Subcutaneous abdominal adipose tissue (tissue), 5 donors: Measurements from ENCODE around the gene HBEGF.
A peak's percentile ranks its signal among the peaks of the same experiment; 100 is the strongest.

Source experiments
- H3K27ac ChIP-seq: one replicate; pipeline ENCODE4 v1.7.0; 2013; ENCODE audit warnings: low read depth, mild to moderate bottlenecking, inconsistent platforms, low read length, moderate library complexity
- H3K27me3 ChIP-seq, 5 donors: one replicate each; pipeline ENCODE4 v1.7.0; 2013; ENCODE audit warnings: low read length in 5 of 5, inconsistent platforms in 1 of 5; ENCODE audit not compliant: control insufficient read depth in 5 of 5, insufficient read depth in 4 of 5
- H3K36me3 ChIP-seq, 5 donors: one replicate each; pipeline ENCODE4 v1.7.0; 2013; ENCODE audit warnings: low read length in 5 of 5; ENCODE audit not compliant: control insufficient read depth in 5 of 5, insufficient read depth in 5 of 5
- H3K4me1 ChIP-seq, 5 donors: one replicate each; pipeline ENCODE4 v1.7.0; 2013; ENCODE audit warnings: low read length in 5 of 5, mild to moderate bottlenecking in 3 of 5, moderate library complexity in 1 of 5; ENCODE audit not compliant: control insufficient read depth in 5 of 5, insufficient read depth in 5 of 5
- H3K4me3 ChIP-seq, 5 donors: one replicate each; pipeline ENCODE4 v1.7.0; 2013; ENCODE audit warnings: low read length in 5 of 5, low read depth in 1 of 5
- H3K9ac ChIP-seq, 5 donors: one replicate each; pipeline ENCODE4 v1.7.0; 2013; ENCODE audit warnings: low read length in 5 of 5, mild to moderate bottlenecking in 4 of 5, moderate library complexity in 3 of 5
- H3K9me3 ChIP-seq, 5 donors: one replicate each; pipeline ENCODE4 v1.7.0; 2013; ENCODE audit warnings: low read length in 5 of 5; ENCODE audit not compliant: control insufficient read depth in 5 of 5
- donor health status: healthy.
- donor health status: healthy.
- donor health status: healthy.
- donor health status: healthy.
- donor health status: healthy.

HBEGF gene

GRCh38 chr5:140346348-140347221 lies at the start of gene HBEGF:
TSS of gene HBEGF (minus strand) at chr5:140346603. CDS start at chr5:140346328, 275 bp downstream.
- Histone ChIP-seq H3K27me3 (no peaks in the 10 kb centered on the region), H3K4me1 (peaks cover 11 to 60% (median 55%) of the 10 kb centered on the region in 5 donors), H3K9ac (peak within 1 kb of the TSS; percentile 52 to 84 (median 73)), H3K36me3 (peaks cover 0 to 10% (median 6%) of the 10 kb centered on the region in 5 donors), H3K4me3 (peak within 1 kb of the TSS; percentile 70 to 87 (median 80)), H3K9me3 (no peaks in the 10 kb centered on the region), H3K27ac (peak within 1 kb of the TSS; percentile 74)

GRCh38 chr5:140393738-140394137 lies 47.3 kb upstream of the HBEGF start:
- no peak overlapping the region for H3K4me3 ChIP-seq
- H3K4me1 ChIP-seq, result peaks cover 0 to 9% (median 9%) of the 10 kb centered on the region in 5 donors
- H3K9ac ChIP-seq, result no peak overlapping the region
- no peaks in the 10 kb centered on the region for H3K9me3 ChIP-seq
- H3K36me3 ChIP-seq, result peaks cover 0 to 3% (median 0%) of the 10 kb centered on the region in 5 donors
- H3K27me3 ChIP-seq, result no peaks in the 10 kb centered on the region
- H3K27ac ChIP-seq, result no peak overlapping the region

GRCh38 chr5:140391732-140392131 lies 45.3 kb upstream of the HBEGF start:
- H3K4me3 ChIP-seq, result no peak overlapping the region
- peaks cover 0 to 3% (median 0%) of the 10 kb centered on the region in 5 donors for H3K36me3 ChIP-seq
- H3K9ac ChIP-seq, result no peak overlapping the region
- no peaks in the 10 kb centered on the region for H3K9me3 ChIP-seq
- peaks cover 0 to 9% (median 9%) of the 10 kb centered on the region in 5 donors for H3K4me1 ChIP-seq
- H3K27me3 ChIP-seq, result no peaks in the 10 kb centered on the region
- no peak overlapping the region for H3K27ac ChIP-seq

- Histone ChIP-seq H3K36me3 (peaks cover 0 to 3% (median 0%) of the 10 kb centered on the region in 5 donors), H3K4me1 (peaks cover 0 to 9% (median 9%) of the 10 kb centered on the region in 5 donors), H3K9ac (no peak overlapping the region), H3K4me3 (no peak overlapping the region), H3K27me3 (no peaks in the 10 kb centered on the region), H3K27ac (peak overlapping the region; percentile 16), H3K9me3 (no peaks in the 10 kb centered on the region)
These were observed 44.9 kb upstream of the HBEGF start for GRCh38 chr5:140391312-140391711.

GRCh38 chr5:140388052-140388451 lies 41.6 kb upstream of the HBEGF start:
- Histone ChIP-seq H3K27me3 (no peaks in the 10 kb centered on the region), H3K4me3 (no peak overlapping the region)

GRCh38 chr5:140383300-140383699 lies 36.9 kb upstream of the HBEGF start:
- Histone ChIP-seq H3K36me3 (no peaks in the 10 kb centered on the region), H3K9me3 (no peaks in the 10 kb centered on the region), H3K4me1 (no peaks in the 10 kb centered on the region), H3K27ac (no peak overlapping the region), H3K9ac (no peak overlapping the region), H3K27me3 (no peaks in the 10 kb centered on the region), H3K4me3 (no peak overlapping the region)

More at GRCh38 chr5:140388052-140388451, 41.6 kb upstream of the HBEGF start:
- Histone ChIP-seq H3K4me1 (peaks cover 0 to 9% (median 9%) of the 10 kb centered on the region in 5 donors), H3K36me3 (peaks cover 0 to 3% (median 0%) of the 10 kb centered on the region in 5 donors), H3K9ac (no peak overlapping the region), H3K9me3 (no peaks in the 10 kb centered on the region), H3K27ac (no peak overlapping the region)

GRCh38 chr5:140382866-140383265 lies 36.5 kb upstream of the HBEGF start:
- Histone ChIP-seq H3K27ac (no peak overlapping the region), H3K4me3 (no peak overlapping the region), H3K27me3 (no peaks in the 10 kb centered on the region), H3K9me3 (no peaks in the 10 kb centered on the region), H3K4me1 (no peaks in the 10 kb centered on the region), H3K36me3 (no peaks in the 10 kb centered on the region), H3K9ac (no peak overlapping the region)

GRCh38 chr5:140381972-140382371 lies 35.6 kb upstream of the HBEGF start:
- no peak overlapping the region for H3K4me3 ChIP-seq
- no peak overlapping the region for H3K9ac ChIP-seq
- no peaks in the 10 kb centered on the region for H3K27me3 ChIP-seq
- no peak overlapping the region for H3K27ac ChIP-seq
- H3K9me3 ChIP-seq, result no peaks in the 10 kb centered on the region
- H3K4me1 ChIP-seq, result no peaks in the 10 kb centered on the region
- H3K36me3 ChIP-seq, result no peaks in the 10 kb centered on the region

- Histone ChIP-seq H3K4me1 (no peaks in the 10 kb centered on the region), H3K9ac (no peak overlapping the region), H3K27ac (no peak overlapping the region), H3K4me3 (no peak overlapping the region), H3K27me3 (no peaks in the 10 kb centered on the region), H3K9me3 (no peaks in the 10 kb centered on the region), H3K36me3 (no peaks in the 10 kb centered on the region)
These were observed 34.9 kb upstream of the HBEGF start for GRCh38 chr5:140381351-140381750.

GRCh38 chr5:140372971-140373487 lies 26.6 kb upstream of the HBEGF start:
- peak overlapping the region in 2 of 5 donors; percentile 43 to 68 for H3K9ac ChIP-seq

More at GRCh38 chr5:140372971-140373487, 26.6 kb upstream of the HBEGF start:
- H3K36me3 ChIP-seq, result no peaks in the 10 kb centered on the region
- no peaks in the 10 kb centered on the region for H3K27me3 ChIP-seq
- peaks cover 2 to 19% (median 15%) of the 10 kb centered on the region in 5 donors for H3K4me1 ChIP-seq
- peak overlapping the region in 1 of 5 donors; percentile 33 for H3K4me3 ChIP-seq
- no peaks in the 10 kb centered on the region for H3K9me3 ChIP-seq
- no peak overlapping the region for H3K27ac ChIP-seq
